ENCODE measurements around the gene RIPOR3.
"Not testable (repeated sequence)": the region's sequence is repeated elsewhere in the genome, so short reads cannot be mapped to it uniquely, and the experiment has no call there.

Gene RIPOR3

GRCh38 chr20:50704971-50705370, 13.6 kb upstream of the RIPOR3 start:
- DNase-seq (ENCODE audit: low spot score) = no peak
- FAIRE-seq = no peak

GRCh38 chr20:50704514-50704913, 13.2 kb upstream of the RIPOR3 start:
- DNase-seq (ENCODE audit: low spot score) = no peak
- FAIRE-seq = no peak

- FAIRE-seq; DNase-seq (ENCODE audit: low spot score): not testable (repeated sequence)
Observed at GRCh38 chr20:50703651-50704438, 12.5 kb upstream of the RIPOR3 start.

GRCh38 chr20:50701041-50701963, 10.0 kb upstream of the RIPOR3 start:
- FAIRE-seq (no peak), DNase-seq (ENCODE audit: low spot score) (no peak)

- FAIRE-seq (no peak), DNase-seq (ENCODE audit: low spot score) (no peak)
Observed at GRCh38 chr20:50699688-50700087, 8.3 kb upstream of the RIPOR3 start.

GRCh38 chr20:50698255-50698654, 6.9 kb upstream of the RIPOR3 start:
- not testable (repeated sequence) for DNase-seq (ENCODE audit: low spot score); FAIRE-seq

- no peak for FAIRE-seq
- no peak for DNase-seq (ENCODE audit: low spot score)
Observed at GRCh38 chr20:50695135-50695872, 4.0 kb upstream of the RIPOR3 start.

- DNase-seq (ENCODE audit: low spot score) (no peak), FAIRE-seq (no peak)
Observed at GRCh38 chr20:50694379-50695134, 3.2 kb upstream of the RIPOR3 start.

- FAIRE-seq (no peak), DNase-seq (ENCODE audit: low spot score) (no peak)
Observed at GRCh38 chr20:50693001-50693400, 1.7 kb upstream of the RIPOR3 start.

- FAIRE-seq = no peak
- DNase-seq (ENCODE audit: low spot score) = no peak
Observed at GRCh38 chr20:50692552-50692933, 1.2 kb upstream of the RIPOR3 start.

- DNase-seq (ENCODE audit: low spot score) = no peak
Observed at GRCh38 chr20:50691573-50692551, 520 bp upstream of the RIPOR3 start.

GRCh38 chr20:50689864-50690649, 1.3 kb downstream of the RIPOR3 start:
- no peak for DNase-seq (ENCODE audit: low spot score)
- no peak for FAIRE-seq

More at GRCh38 chr20:50691573-50692551, 520 bp upstream of the RIPOR3 start:
- FAIRE-seq = no peak

GRCh38 chr20:50688256-50688975, 2.9 kb downstream of the RIPOR3 start:
- FAIRE-seq (no peak), DNase-seq (ENCODE audit: low spot score) (no peak)

- no peak for FAIRE-seq
- no peak for DNase-seq (ENCODE audit: low spot score)
Observed at GRCh38 chr20:50686821-50687220, 4.5 kb downstream of the RIPOR3 start.

- no peak for DNase-seq (ENCODE audit: low spot score)
- no peak for FAIRE-seq
Observed at GRCh38 chr20:50683570-50683969, 7.8 kb downstream of the RIPOR3 start.

GRCh38 chr20:50682947-50683530, 8.3 kb downstream of the RIPOR3 start:
- no peak for FAIRE-seq

GRCh38 chr20:50682065-50682464, 9.3 kb downstream of the RIPOR3 start:
- FAIRE-seq (no peak), DNase-seq (ENCODE audit: low spot score) (no peak)

More at GRCh38 chr20:50682947-50683530, 8.3 kb downstream of the RIPOR3 start:
- no peak for DNase-seq (ENCODE audit: low spot score)

Data from RCC 7860 (cell line).